CD1c-positive myeloid dendritic cell (primary cell): Measurements from ENCODE around the gene PRKRIP1.
"Not testable (repeated sequence)": the region's sequence is repeated elsewhere in the genome, so short reads cannot be mapped to it uniquely, and the experiment has no call there.

Experiments used
- DNase-seq: peaks from one replicate; pipeline ENCODE4 v3.0.0-alpha.2; 2016; ENCODE audit errors: extremely low spot score

Gene PRKRIP1

GRCh38 chr7:102395873-102396709 lies at the start of gene PRKRIP1:
Gene PRKRIP1, plus strand, starts transcription at chr7:102396363. Its CDS starts 49 bp downstream, at chr7:102396412.
- DNase-seq = peak; percentile 99

GRCh38 chr7:102346983-102347382 lies 49.2 kb upstream of the PRKRIP1 start:
- DNase-seq = not testable (repeated sequence)

- not testable (repeated sequence) for DNase-seq
These were observed 39.8 kb upstream of the PRKRIP1 start, which contains the start of gene SPDYE6 for GRCh38 chr7:102356344-102356743. Gene SPDYE6, minus strand, starts transcription at chr7:102356444. Its CDS starts 421 bp downstream, at chr7:102356023.

GRCh38 chr7:102363549-102364393 lies 32.4 kb upstream of the PRKRIP1 start:
- peak; percentile 97 for DNase-seq

GRCh38 chr7:102364394-102364886 lies 31.7 kb upstream of the PRKRIP1 start:
- peak; percentile 1 for DNase-seq

GRCh38 chr7:102365390-102365789 lies 30.8 kb upstream of the PRKRIP1 start:
- not testable (repeated sequence) for DNase-seq

GRCh38 chr7:102370038-102370437 lies 26.1 kb upstream of the PRKRIP1 start:
- not testable (repeated sequence) for DNase-seq

- not testable (repeated sequence) for DNase-seq
These were observed 23.4 kb upstream of the PRKRIP1 start for GRCh38 chr7:102372796-102373195.

GRCh38 chr7:102376964-102377466 lies 19.1 kb upstream of the PRKRIP1 start:
- peak; percentile 47 for DNase-seq

GRCh38 chr7:102380837-102381236 lies 15.3 kb upstream of the PRKRIP1 start:
- not testable (repeated sequence) for DNase-seq

- not testable (repeated sequence) for DNase-seq
These were observed 14.3 kb upstream of the PRKRIP1 start for GRCh38 chr7:102381696-102382425.

GRCh38 chr7:102387064-102387463 lies 9.1 kb upstream of the PRKRIP1 start:
- DNase-seq = no peak

- DNase-seq = no peak
These were observed 6.4 kb upstream of the PRKRIP1 start for GRCh38 chr7:102389810-102390209.

GRCh38 chr7:102390697-102391484 lies 5.3 kb upstream of the PRKRIP1 start:
- DNase-seq = peak; percentile 79

- DNase-seq = no peak
These were observed 3.8 kb upstream of the PRKRIP1 start for GRCh38 chr7:102392330-102392729.

GRCh38 chr7:102393467-102393866 lies 2.7 kb upstream of the PRKRIP1 start:
- DNase-seq = no peak

- no peak for DNase-seq
These were observed 631 bp upstream of the PRKRIP1 start for GRCh38 chr7:102395592-102395872.

- no peak for DNase-seq
These were observed 502 bp downstream of the PRKRIP1 start for GRCh38 chr7:102396710-102397019.

- DNase-seq = no peak
These were observed 2.4 kb downstream of the PRKRIP1 start for GRCh38 chr7:102398543-102398942.

- DNase-seq = no peak
These were observed 4.2 kb downstream of the PRKRIP1 start for GRCh38 chr7:102400360-102400759.

GRCh38 chr7:102403563-102403962 lies 7.4 kb downstream of the PRKRIP1 start:
- DNase-seq = no peak
